PC-9 (cell line): ENCODE results near the gene CCDC154. TPM values are rescaled to one million over a fixed set of nuclear protein-coding genes. Genes with fewer than 3 reads are reported as not detected.

Source experiments
- BruUV-seq: library from RNA; stranded (reverse); fragments of 400-500 nt; replicated peaks from 2 replicates; lab custom pipeline; 2021; lab: Mats Ljungman, UMichigan
- CTCF ChIA-PET: fragments of 300-600 bp; sonication (Branson Sonifier 250); formaldehyde crosslinking; loops from one replicate; lab custom pipeline; 2022; ENCODE audit warnings: antibody characterized with exemption; lab: Charles Lee
- POLR2A ChIA-PET: fragments of 300-600 bp; sonication (Branson Sonifier 250); formaldehyde crosslinking; loops from one replicate; lab custom pipeline; 2022; ENCODE audit warnings: antibody characterized with exemption; ENCODE audit not compliant: unreplicated experiment; lab: Charles Lee
- DNase-seq, 2 experiments: peaks; one replicate each; pipeline versions ENCODE4 v3.0.0 to v3.0.0-alpha.2; 2015 to 2022; ENCODE audit warnings: mixed read lengths in 1 of 2
- H2AFZ ChIP-seq: fragments of 200-600 bp; sonication (generic); 2 replicates; pipeline ENCODE4 v1.8.1; 2017; ENCODE audit warnings: antibody characterized with exemption
- H3F3A ChIP-seq: fragments of 200-600 bp; sonication (generic); 2 replicates; pipeline ENCODE4 v1.8.1; 2017; ENCODE audit warnings: antibody characterized with exemption, mild to moderate bottlenecking, low read depth; ENCODE audit not compliant: insufficient read depth
- H3K27ac ChIP-seq: fragments of 200-600 bp; sonication (generic); 2 replicates; pipeline ENCODE4 v1.6.1; 2016; ENCODE audit warnings: mixed run types
- H3K27me3 ChIP-seq: fragments of 200-600 bp; sonication (generic); 2 replicates; pipeline ENCODE4 v1.6.1; 2016; ENCODE audit warnings: low read depth, mixed run types; ENCODE audit not compliant: insufficient read depth
- H3K36me3 ChIP-seq: fragments of 200-600 bp; sonication (generic); 2 replicates; pipeline ENCODE4 v1.6.1; 2016; ENCODE audit warnings: low read depth, mixed run types
- H3K4me1 ChIP-seq: fragments of 200-600 bp; sonication (generic); replicated peaks from 2 replicates; pipeline ENCODE4 v1.6.1; 2016; ENCODE audit warnings: mixed run types; ENCODE audit not compliant: insufficient read depth
- H3K4me2 ChIP-seq: fragments of 200-600 bp; sonication (generic); 2 replicates; pipeline ENCODE4 v1.6.1; 2017; ENCODE audit warnings: mixed run types
- H3K4me3 ChIP-seq: fragments of 200-600 bp; sonication (generic); 2 replicates; pipeline ENCODE4 v1.6.1; 2016; ENCODE audit warnings: mixed run types
- H3K79me2 ChIP-seq: fragments of 200-600 bp; sonication (generic); 2 replicates; pipeline ENCODE4 v1.6.1; 2017; ENCODE audit warnings: low read depth, mixed run types
- H3K9me2 ChIP-seq: fragments of 200-600 bp; sonication (generic); 2 replicates; pipeline ENCODE4 v1.8.1; 2017; ENCODE audit warnings: mild to moderate bottlenecking; ENCODE audit not compliant: insufficient read depth
- H3K9me3 ChIP-seq: fragments of 200-600 bp; sonication (generic); 2 replicates; pipeline ENCODE4 v1.8.1; 2016; ENCODE audit warnings: low read depth; ENCODE audit not compliant: insufficient read depth
- H4K20me1 ChIP-seq: fragments of 200-600 bp; sonication (generic); 2 replicates; pipeline ENCODE4 v1.8.1; 2017; ENCODE audit not compliant: insufficient read depth
- EZH2 ChIP-seq: fragments of 200-600 bp; sonication (generic); IDR thresholded peaks from 2 replicates; pipeline ENCODE4 v1.8.0; 2017; ENCODE audit warnings: antibody characterized with exemption, low read depth
- intact Hi-C: fragments of 100-400 bp; cut with micrococcal nuclease; formaldehyde crosslinking; loops from one replicate; pipeline ENCODE4 v1.10.0; 2022; ENCODE audit not compliant: unreplicated experiment
- total RNA-seq: library from RNA; stranded (reverse); gene quantifications from 2 replicates; pipeline ENCODE4 v1.2.3, GENCODE V29; 2021
- TF ChIP-seq, protein P1 (sequence below): fragments of 200-600 bp; sonication (generic); conservative IDR thresholded peaks from 2 replicates; pipeline ENCODE4 v1.6.1; 2017; ENCODE audit warnings: mixed run types, antibody characterized with exemption, mild to moderate bottlenecking, moderate library complexity

Gene CCDC154
- total RNA-seq, 1 experiment from 2014 or later = 2.4 TPM

GRCh38 chr16:1426734-1427471 is 17.5 kb downstream of the CCDC154 start:
- DNase-seq = no peak
- ChIA-PET CTCF (no interaction called here), POLR2A (interaction anchor here (1.1 kb wide), 1 partner anchor 48 kb away, joined by 4 read pairs; no protein-coding TSS in a partner anchor)
- TF ChIP-seq, protein P1, sequence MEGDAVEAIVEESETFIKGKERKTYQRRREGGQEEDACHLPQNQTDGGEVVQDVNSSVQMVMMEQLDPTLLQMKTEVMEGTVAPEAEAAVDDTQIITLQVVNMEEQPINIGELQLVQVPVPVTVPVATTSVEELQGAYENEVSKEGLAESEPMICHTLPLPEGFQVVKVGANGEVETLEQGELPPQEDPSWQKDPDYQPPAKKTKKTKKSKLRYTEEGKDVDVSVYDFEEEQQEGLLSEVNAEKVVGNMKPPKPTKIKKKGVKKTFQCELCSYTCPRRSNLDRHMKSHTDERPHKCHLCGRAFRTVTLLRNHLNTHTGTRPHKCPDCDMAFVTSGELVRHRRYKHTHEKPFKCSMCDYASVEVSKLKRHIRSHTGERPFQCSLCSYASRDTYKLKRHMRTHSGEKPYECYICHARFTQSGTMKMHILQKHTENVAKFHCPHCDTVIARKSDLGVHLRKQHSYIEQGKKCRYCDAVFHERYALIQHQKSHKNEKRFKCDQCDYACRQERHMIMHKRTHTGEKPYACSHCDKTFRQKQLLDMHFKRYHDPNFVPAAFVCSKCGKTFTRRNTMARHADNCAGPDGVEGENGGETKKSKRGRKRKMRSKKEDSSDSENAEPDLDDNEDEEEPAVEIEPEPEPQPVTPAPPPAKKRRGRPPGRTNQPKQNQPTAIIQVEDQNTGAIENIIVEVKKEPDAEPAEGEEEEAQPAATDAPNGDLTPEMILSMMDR = no peak
- no peak for TF ChIP-seq EZH2
- no peaks in the 10 kb centered on the region for H3K79me2 ChIP-seq
- BruUV-seq = no TSS peak
- no peaks in the 10 kb centered on the region; the same call in 1 of the 2 replicates for H3F3A ChIP-seq
- no peaks in the 10 kb centered on the region for H3K9me2 ChIP-seq
- H3K9me3 ChIP-seq = no peaks in the 10 kb centered on the region
- no peaks in the 10 kb centered on the region for H3K4me1 ChIP-seq
- no peak overlapping the region for H2AFZ ChIP-seq
- no peak overlapping the region for H3K4me3 ChIP-seq
- intact Hi-C loops = no loop called here
- 0 out of 2 replicates have a peak, but pooled peaks cover 1% of the 10 kb centered on the region for H3K27me3 ChIP-seq
- H3K36me3 ChIP-seq = no peaks in the 10 kb centered on the region
- H3K4me2 ChIP-seq = no peak overlapping the region
- H3K27ac ChIP-seq = no peak overlapping the region
- no peaks in the 10 kb centered on the region for H4K20me1 ChIP-seq

DNA sequence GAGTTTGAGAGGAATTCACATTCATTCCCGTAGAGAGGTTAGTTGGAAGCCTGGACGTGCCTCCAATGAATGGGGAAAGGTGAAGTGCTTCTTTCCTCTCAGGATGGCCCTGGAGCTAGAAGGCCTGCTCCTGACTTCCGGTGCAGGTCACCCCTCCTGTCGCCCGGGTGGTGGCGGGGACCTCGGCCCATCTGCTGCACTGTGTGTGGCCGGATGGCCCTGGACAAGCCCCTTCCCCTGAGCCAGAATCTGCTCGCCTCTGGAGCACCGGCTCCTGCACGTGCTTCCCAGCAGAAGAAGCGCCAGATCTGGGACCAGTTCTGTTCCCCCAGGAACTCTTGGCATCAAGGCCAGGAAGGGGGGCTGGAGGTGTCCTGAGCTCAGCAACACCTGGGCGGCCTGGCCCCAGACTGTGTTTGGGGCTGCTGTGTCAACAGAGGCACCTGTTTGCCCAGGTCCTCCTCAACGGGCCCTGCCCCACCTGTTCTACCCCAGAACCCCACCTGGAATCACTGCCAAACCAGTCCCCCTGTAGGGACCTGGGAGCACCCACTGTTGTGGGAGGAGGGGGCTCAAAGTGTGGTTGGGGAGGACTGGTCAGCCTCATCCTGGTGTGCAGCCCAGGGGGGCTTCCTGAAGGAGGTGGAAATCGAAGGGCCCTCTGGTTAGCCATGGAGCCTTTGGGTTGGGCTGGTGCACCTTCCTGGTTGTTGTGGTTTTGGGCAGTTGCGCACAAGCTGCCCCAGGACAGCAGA is 18.6 kb downstream of the CCDC154 start:
- Histone ChIP-seq H4K20me1 (no peaks in the 10 kb centered on the region), H2AFZ (no peak overlapping the region), H3K27me3 (no peaks in the 10 kb centered on the region), H3K79me2 (no peaks in the 10 kb centered on the region), H3K4me2 (no peak overlapping the region), H3K9me3 (no peaks in the 10 kb centered on the region), H3K4me3 (no peak overlapping the region), H3K27ac (no peak overlapping the region), H3K9me2 (no peaks in the 10 kb centered on the region), H3K4me1 (peaks cover 7% of the 10 kb centered on the region; the same call in 1 of the 2 replicates), H3F3A (peaks cover 5% of the 10 kb centered on the region; the same call in 1 of the 2 replicates), H3K36me3 (no peaks in the 10 kb centered on the region)
- CTCF ChIA-PET = no interaction called here
- DNase-seq = no peak
- intact Hi-C loops = no loop called here
- BruUV-seq = no TSS peak
- POLR2A ChIA-PET = no interaction called here
- TF ChIP-seq, protein P1 = no peak
- TF ChIP-seq EZH2 = no peak

DNA sequence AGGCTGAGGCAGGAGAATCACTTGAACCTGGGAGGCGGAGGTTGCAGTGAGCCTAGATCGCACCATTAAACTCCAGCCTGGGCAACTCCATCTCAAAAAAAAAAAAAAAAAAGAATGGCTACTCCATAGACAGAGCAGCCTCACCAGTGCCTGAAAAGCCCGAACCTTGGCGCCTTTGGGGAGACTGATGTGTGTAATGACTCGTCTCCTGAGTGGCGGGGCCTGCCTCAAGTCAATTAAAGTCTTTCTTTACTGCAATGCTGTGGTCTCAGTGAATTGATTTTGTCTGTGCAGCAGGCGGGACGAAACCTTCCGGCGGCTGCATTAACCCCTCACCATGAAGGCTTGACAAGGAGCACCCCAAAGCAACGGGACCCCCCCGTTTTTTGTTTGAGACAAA is 20.3 kb downstream of the CCDC154 start:
- TF ChIP-seq, protein P1 = no peak
- TF ChIP-seq EZH2 = no peak
- Histone ChIP-seq H3K9me2 (no peaks in the 10 kb centered on the region), H2AFZ (no peak overlapping the region), H3K27me3 (no peaks in the 10 kb centered on the region), H3K4me2 (no peak overlapping the region), H3K4me3 (no peak overlapping the region), H3K36me3 (no peaks in the 10 kb centered on the region), H4K20me1 (no peaks in the 10 kb centered on the region), H3F3A (peaks cover 10% of the 10 kb centered on the region), H3K4me1 (peaks cover 13% of the 10 kb centered on the region), H3K27ac (no peak overlapping the region), H3K9me3 (no peaks in the 10 kb centered on the region), H3K79me2 (peaks cover 15% of the 10 kb centered on the region)
- ChIA-PET POLR2A (no interaction called here), CTCF (no interaction called here)
- intact Hi-C loops = loop anchor here (5.0 kb wide), 1 partner anchor 68 kb away; the partner anchor contains the start of gene TELO2
- no TSS peak for BruUV-seq
- no peak for DNase-seq
